ENCODE measurements around the gene CCDC33.
"Not testable (repeated sequence)": the region's sequence is repeated elsewhere in the genome, so short reads cannot be mapped to it uniquely, and the experiment has no call there.

Gene CCDC33

GRCh38 chr15:74334127-74334526 lies 98.0 kb downstream of the CCDC33 start:
- no peak for DNase-seq (ENCODE audit: low read depth)

- DNase-seq (ENCODE audit: low read depth) = no peak
Observed at GRCh38 chr15:74335396-74335795, 99.3 kb downstream of the CCDC33 start.

- DNase-seq (ENCODE audit: low read depth) = no peak
Observed at GRCh38 chr15:74336061-74337005, 100.2 kb downstream of the CCDC33 start.

- no peak for DNase-seq (ENCODE audit: low read depth)
Observed at GRCh38 chr15:74337146-74337545, 101.0 kb downstream of the CCDC33 start.

- DNase-seq (ENCODE audit: low read depth) = no peak
Observed at GRCh38 chr15:74337607-74338211, 101.6 kb downstream of the CCDC33 start.

GRCh38 chr15:74338676-74339075 lies 102.5 kb downstream of the CCDC33 start:
- no peak for DNase-seq (ENCODE audit: low read depth)

GRCh38 chr15:74339371-74339770 lies 103.2 kb downstream of the CCDC33 start:
- DNase-seq (ENCODE audit: low read depth) = no peak

GRCh38 chr15:74340150-74340549 lies 104.0 kb downstream of the CCDC33 start:
- peak; percentile 46 for DNase-seq (ENCODE audit: low read depth)

- no peak for DNase-seq (ENCODE audit: low read depth)
Observed at GRCh38 chr15:74343127-74343796, 107.1 kb downstream of the CCDC33 start.

- no peak for DNase-seq (ENCODE audit: low read depth)
Observed at GRCh38 chr15:74343797-74344127, 107.6 kb downstream of the CCDC33 start.

- DNase-seq (ENCODE audit: low read depth) = peak; percentile 46
Observed at GRCh38 chr15:74345051-74345450, 108.9 kb downstream of the CCDC33 start.

- DNase-seq (ENCODE audit: low read depth) = no peak
Observed at GRCh38 chr15:74347757-74348250, 111.7 kb downstream of the CCDC33 start.

GRCh38 chr15:74349241-74349778 lies 113.2 kb downstream of the CCDC33 start:
- DNase-seq (ENCODE audit: low read depth) = no peak

- DNase-seq (ENCODE audit: low read depth) = no peak
Observed at GRCh38 chr15:74350295-74351275, 114.5 kb downstream of the CCDC33 start.

- no peak for DNase-seq (ENCODE audit: low read depth)
Observed at GRCh38 chr15:74351670-74352069, 115.5 kb downstream of the CCDC33 start.

- no peak for DNase-seq (ENCODE audit: low read depth)
Observed at GRCh38 chr15:74352393-74352910, 116.3 kb downstream of the CCDC33 start.

- DNase-seq (ENCODE audit: low read depth) = not testable (repeated sequence)
Observed at GRCh38 chr15:74353992-74354391, 117.9 kb downstream of the CCDC33 start.

- not testable (repeated sequence) for DNase-seq (ENCODE audit: low read depth)
Observed at GRCh38 chr15:74356050-74356449, 119.9 kb downstream of the CCDC33 start.

- peak; percentile 24 for DNase-seq (ENCODE audit: low read depth)
Observed at GRCh38 chr15:74357514-74357913, 121.4 kb downstream of the CCDC33 start.

GRCh38 chr15:74359376-74359775 lies 123.2 kb downstream of the CCDC33 start:
- not testable (repeated sequence) for DNase-seq (ENCODE audit: low read depth)

- not testable (repeated sequence) for DNase-seq (ENCODE audit: low read depth)
Observed at GRCh38 chr15:74360855-74361254, 124.7 kb downstream of the CCDC33 start.
